Natural killer cell (primary cell): Measurements from ENCODE around the gene MLLT6. TPM values are rescaled to one million over a fixed set of nuclear protein-coding genes. Genes with fewer than 3 reads are reported as not detected.

Experiments
- ATAC-seq, 3 donors: fragments of 150-1000 bp in 2 of 3; fragments of 200-7000 bp in 1 of 3; cut with Tn5 transposase; 1 replicate in 1 of 3; 2 replicates in 2 of 3; pipeline ENCODE4 v1.10.0; 2021; ENCODE audit warnings: mild to moderate bottlenecking in 2 of 3, moderate library complexity in 2 of 3
- DNase-seq, 2 donors: peaks; one replicate each; pipeline versions ENCODE4 v3.0.0 to v3.0.0-alpha.2; 2013 to 2021; ENCODE audit warnings: mixed read lengths in 1 of 2
- H3K27ac ChIP-seq: one replicate; pipeline ENCODE4 v1.5.1; 2013; ENCODE audit warnings: mild to moderate bottlenecking, low read length
- H3K27me3 ChIP-seq: one replicate; pipeline ENCODE4 v1.6.1; 2013; ENCODE audit warnings: low read length; ENCODE audit not compliant: control insufficient read depth, insufficient read depth
- H3K36me3 ChIP-seq: one replicate; pipeline ENCODE4 v1.6.1; 2013; ENCODE audit warnings: low read length; ENCODE audit not compliant: control insufficient read depth, insufficient read depth
- H3K4me1 ChIP-seq: one replicate; pipeline ENCODE4 v1.6.1; 2013; ENCODE audit warnings: low read length; ENCODE audit not compliant: control insufficient read depth, insufficient read depth
- H3K4me3 ChIP-seq: one replicate; pipeline ENCODE4 v1.5.1; 2013; ENCODE audit warnings: low read length
- H3K9me3 ChIP-seq: one replicate; pipeline ENCODE4 v1.6.1; 2013; ENCODE audit warnings: low read length; ENCODE audit not compliant: control insufficient read depth, insufficient read depth
- H3K27ac Mint-ChIP-seq, 2 donors: one replicate each; pipeline ENCODE4 v1.8.0; 2022; ENCODE audit warnings: mild to moderate bottlenecking in 2 of 2, mixed read lengths in 2 of 2, moderate library complexity in 1 of 2
- H3K27me3 Mint-ChIP-seq, 2 donors: one replicate each; pipeline ENCODE4 v1.8.0; 2022; ENCODE audit warnings: low read depth in 2 of 2, mixed read lengths in 2 of 2
- H3K36me3 Mint-ChIP-seq: one replicate; pipeline ENCODE4 v1.8.0; 2022; ENCODE audit warnings: mixed read lengths
- H3K4me1 Mint-ChIP-seq, 2 donors: one replicate each; pipeline ENCODE4 v1.8.0; 2022; ENCODE audit warnings: mixed read lengths in 2 of 2
- H3K4me3 Mint-ChIP-seq: one replicate; pipeline ENCODE4 v1.8.0; 2022; ENCODE audit warnings: mild to moderate bottlenecking, moderate library complexity, mixed read lengths
- H3K9me3 Mint-ChIP-seq, 2 donors: one replicate each; pipeline ENCODE4 v1.8.0; 2022; ENCODE audit warnings: mixed read lengths in 2 of 2
- WGBS: methylation state at CpG from one replicate; pipeline ENCODE4 v1.1.7; 2013; ENCODE audit warnings: missing lambda C conversion rate; ENCODE audit not compliant: insufficient coverage; 5-methylcytosine and 5-hydroxymethylcytosine counted together
- intact Hi-C: fragments of 100-400 bp; cut with micrococcal nuclease; formaldehyde crosslinking; loops from one replicate; pipeline ENCODE4 v1.14.2; 2022
- total RNA-seq, 4 donors: library from RNA; stranded (reverse); fragments of 120-200 nt in 1 of 4; gene quantifications; one replicate each; pipeline versions ENCODE4 v1.2.3 to v1.2.4, GENCODE V29; 2013 to 2022
- TF ChIP-seq, protein P1 (sequence below): fragments of 200-600 bp; IDR thresholded peaks from one replicate; pipeline ENCODE4 v1.8.0; 2022; ENCODE audit warnings: antibody characterized with exemption

Gene MLLT6
- total RNA-seq, 3 donors from 2014 or later (not counting 1 experiment from before 2014, with no cell fraction given): 478 to 578 (median 485) TPM

DNA sequence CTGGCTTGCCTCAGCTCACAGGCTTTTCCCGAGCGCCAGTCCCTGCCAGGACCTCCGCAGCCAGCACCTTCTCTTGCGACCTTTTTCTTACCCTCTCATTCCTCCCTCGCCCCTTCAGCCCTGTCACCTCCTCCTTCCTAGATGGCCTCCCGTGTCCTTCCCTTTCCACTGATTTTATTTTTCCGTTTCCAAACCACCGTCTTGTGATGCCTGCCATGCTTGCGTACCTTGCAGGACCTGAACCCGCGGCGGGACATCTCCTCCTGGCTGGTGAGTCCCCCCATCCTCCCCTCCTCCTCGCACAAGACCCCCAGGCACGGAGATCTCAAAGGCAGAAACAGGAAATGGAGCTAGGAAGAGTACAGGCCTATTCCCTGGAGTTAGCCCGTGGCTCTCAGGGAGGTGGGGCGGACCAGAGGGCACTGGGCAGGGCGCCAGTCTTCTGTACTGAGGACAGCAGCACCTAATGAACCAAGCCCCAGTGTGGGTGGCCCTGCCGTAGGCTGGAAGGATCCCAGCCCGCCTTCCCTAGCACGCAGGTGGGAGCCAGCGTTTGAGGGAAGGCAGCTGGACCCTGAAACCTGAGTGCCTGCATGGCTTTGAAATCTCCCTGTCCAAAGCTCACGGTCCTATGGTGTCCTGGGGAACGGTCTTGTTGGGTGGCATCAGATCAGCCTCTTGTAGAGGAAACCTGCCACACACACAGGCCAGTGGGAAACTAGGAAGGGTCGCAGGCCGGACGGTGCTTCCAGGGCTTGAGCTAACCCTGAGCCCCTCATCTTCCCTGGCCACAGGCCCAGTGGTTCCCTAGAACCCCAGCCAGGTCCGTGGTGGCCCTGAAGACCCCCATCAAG lies 25.7 kb downstream of the MLLT6 start:
- DNase-seq (peak in 1 of 2 donors; percentile 51), ATAC-seq (no peak)
- Mint-ChIP-seq H3K27ac (peak overlapping the region; percentile 89 to 93), H3K27me3 (no peaks in the 10 kb centered on the region), H3K4me3 (peak overlapping the region; percentile 95), H3K9me3 (no peaks in the 10 kb centered on the region), H3K36me3 (no peaks in the 10 kb centered on the region), H3K4me1 (peaks cover 84 to 93% of the 10 kb centered on the region in 2 donors)
- TF ChIP-seq, protein P1, sequence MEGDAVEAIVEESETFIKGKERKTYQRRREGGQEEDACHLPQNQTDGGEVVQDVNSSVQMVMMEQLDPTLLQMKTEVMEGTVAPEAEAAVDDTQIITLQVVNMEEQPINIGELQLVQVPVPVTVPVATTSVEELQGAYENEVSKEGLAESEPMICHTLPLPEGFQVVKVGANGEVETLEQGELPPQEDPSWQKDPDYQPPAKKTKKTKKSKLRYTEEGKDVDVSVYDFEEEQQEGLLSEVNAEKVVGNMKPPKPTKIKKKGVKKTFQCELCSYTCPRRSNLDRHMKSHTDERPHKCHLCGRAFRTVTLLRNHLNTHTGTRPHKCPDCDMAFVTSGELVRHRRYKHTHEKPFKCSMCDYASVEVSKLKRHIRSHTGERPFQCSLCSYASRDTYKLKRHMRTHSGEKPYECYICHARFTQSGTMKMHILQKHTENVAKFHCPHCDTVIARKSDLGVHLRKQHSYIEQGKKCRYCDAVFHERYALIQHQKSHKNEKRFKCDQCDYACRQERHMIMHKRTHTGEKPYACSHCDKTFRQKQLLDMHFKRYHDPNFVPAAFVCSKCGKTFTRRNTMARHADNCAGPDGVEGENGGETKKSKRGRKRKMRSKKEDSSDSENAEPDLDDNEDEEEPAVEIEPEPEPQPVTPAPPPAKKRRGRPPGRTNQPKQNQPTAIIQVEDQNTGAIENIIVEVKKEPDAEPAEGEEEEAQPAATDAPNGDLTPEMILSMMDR: no peak
- Histone ChIP-seq H3K4me3 (peak overlapping the region; percentile 69), H3K9me3 (no peaks in the 10 kb centered on the region), H3K4me1 (peaks cover 80% of the 10 kb centered on the region), H3K27ac (peak overlapping the region; percentile 67), H3K27me3 (no peaks in the 10 kb centered on the region), H3K36me3 (peaks cover 2% of the 10 kb centered on the region)
- 33% methylated on average over 27 of the region's 27 CpGs for WGBS
- intact Hi-C loops: no loop called here

DNA sequence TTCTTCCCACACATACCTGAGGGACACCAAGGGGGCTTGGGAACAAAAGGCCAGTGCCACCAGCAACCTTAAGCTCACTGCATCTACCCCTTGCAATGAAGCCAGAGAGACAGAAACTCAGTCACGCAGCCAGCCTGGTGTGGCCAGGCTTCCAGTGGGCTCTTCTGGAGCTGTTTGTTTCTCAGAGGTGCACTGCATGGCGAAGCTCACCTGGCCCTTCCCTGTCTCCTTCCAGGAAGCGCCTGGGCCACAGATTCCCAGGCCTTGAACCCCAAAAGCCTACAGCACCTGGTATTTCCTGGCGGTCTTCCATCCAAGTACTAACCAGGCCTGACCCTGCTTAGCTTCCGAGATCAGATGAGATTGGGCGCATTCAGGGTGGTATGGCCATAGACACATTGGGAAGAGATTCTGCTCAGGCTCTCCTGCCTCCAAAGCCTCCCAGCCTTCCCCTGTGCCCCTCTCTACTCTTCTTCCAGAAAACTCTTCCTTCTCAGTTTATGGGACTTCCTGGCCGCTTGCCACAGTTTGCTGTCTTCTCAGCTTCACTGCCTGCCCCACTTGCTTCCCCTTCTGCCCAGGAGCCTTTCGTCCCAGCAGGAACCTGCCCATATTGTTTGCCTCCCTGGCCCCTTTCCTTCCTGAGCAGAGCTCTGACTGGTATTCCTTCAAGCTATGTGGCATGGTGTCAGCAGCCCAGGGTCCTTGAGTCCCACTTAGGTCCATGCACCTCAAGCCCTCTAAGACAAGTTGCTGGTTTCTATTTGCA lies 26.6 kb downstream of the MLLT6 start:
- Mint-ChIP-seq H3K27ac (peak overlapping the region; percentile 89 to 93), H3K27me3 (no peaks in the 10 kb centered on the region), H3K4me1 (peaks cover 74 to 84% of the 10 kb centered on the region in 2 donors), H3K4me3 (peak overlapping the region; percentile 95), H3K36me3 (no peaks in the 10 kb centered on the region), H3K9me3 (no peaks in the 10 kb centered on the region)
- Histone ChIP-seq H3K4me1 (peaks cover 71% of the 10 kb centered on the region), H3K4me3 (peak overlapping the region; percentile 69), H3K9me3 (no peaks in the 10 kb centered on the region), H3K27me3 (no peaks in the 10 kb centered on the region), H3K36me3 (peaks cover 2% of the 10 kb centered on the region), H3K27ac (peak overlapping the region; percentile 67)
- DNase-seq (no peak), ATAC-seq (no peak)
- intact Hi-C loops: no loop called here
- TF ChIP-seq, protein P1: no peak
- WGBS: 86% methylated on average over 8 of the region's 8 CpGs

DNA sequence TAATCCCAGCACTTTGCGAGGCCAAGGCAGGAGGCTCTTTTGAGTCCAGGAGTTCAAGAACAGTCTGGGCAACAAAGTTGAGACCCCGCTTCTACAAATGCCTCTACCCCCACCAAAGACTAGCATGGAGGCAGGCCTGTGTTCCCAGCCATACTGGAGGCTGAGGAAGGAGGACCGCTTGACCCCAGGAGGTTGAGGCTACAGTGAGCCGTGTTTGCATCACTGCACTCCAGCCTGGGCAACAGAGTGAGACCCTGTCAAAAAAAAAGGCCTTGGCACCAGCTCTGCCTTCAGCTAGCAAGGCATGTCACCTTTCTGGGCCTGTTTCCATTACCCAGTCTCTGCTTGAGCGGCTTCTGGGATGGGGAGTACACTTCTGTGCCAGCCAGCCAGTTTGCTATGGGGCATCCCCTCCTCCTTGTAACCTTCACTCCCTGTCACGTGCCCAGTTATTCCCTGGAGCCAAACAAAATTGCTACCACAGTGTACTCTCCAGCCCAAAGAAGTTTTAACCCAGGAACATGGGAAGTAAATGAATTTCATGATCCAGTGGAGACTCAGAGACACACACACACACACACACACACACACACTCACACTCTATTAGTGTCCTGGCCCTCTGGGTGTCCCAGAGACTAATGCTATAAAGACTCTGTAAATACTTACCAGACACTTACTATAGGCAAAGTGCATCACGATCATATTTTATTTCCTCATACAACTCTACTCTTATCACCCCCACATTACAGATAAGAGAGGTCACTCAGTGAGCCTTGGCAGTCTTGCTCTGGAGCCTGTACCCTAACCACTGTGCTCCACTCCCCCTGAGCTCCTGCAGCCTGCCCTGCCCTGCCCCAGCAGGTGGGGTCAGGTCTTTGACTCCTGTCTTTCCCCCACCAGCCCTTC lies 27.6 kb downstream of the MLLT6 start:
- DNase-seq (no peak), ATAC-seq (no peak)
- Mint-ChIP-seq H3K4me1 (peaks cover 65 to 75% of the 10 kb centered on the region in 2 donors), H3K36me3 (no peaks in the 10 kb centered on the region), H3K4me3 (peak overlapping the region; percentile 95), H3K27me3 (no peaks in the 10 kb centered on the region), H3K27ac (peak overlapping the region; percentile 89 to 93), H3K9me3 (no peaks in the 10 kb centered on the region)
- intact Hi-C loops: no loop called here
- Histone ChIP-seq H3K4me1 (peaks cover 62% of the 10 kb centered on the region), H3K9me3 (no peaks in the 10 kb centered on the region), H3K27ac (no peak overlapping the region), H3K36me3 (peaks cover 2% of the 10 kb centered on the region), H3K27me3 (no peaks in the 10 kb centered on the region), H3K4me3 (no peak overlapping the region)
- TF ChIP-seq, protein P1: no peak
- WGBS: 98% methylated on average over 7 of the region's 7 CpGs
